ENCODE results near the gene FBN1. TPM values are rescaled to one million over a fixed set of nuclear protein-coding genes. Genes with fewer than 3 reads are reported as not detected.

FBN1 gene
- total and polyA plus RNA-seq, 7 donors: 7.7 to 40.6 (median 16.4) TPM

GRCh38 chr15:48619446-48619845 is 26.1 kb downstream of the FBN1 start:
- H3K36me3 ChIP-seq (ENCODE audit: insufficient read depth in 1 of 2, low read depth in 1 of 2): no peaks in the 10 kb centered on the region
- DNase-seq (no peak), ATAC-seq (no peak)
- H3K9me3 ChIP-seq: no peaks in the 10 kb centered on the region
- no peak overlapping the region for H3K4me3 ChIP-seq
- H3K27ac ChIP-seq: no peak overlapping the region
- intact Hi-C loops (cut with DNase I): no loop called here
- TF ChIP-seq CTCF (IDR thresholded peaks at IDR 0.05): no peak
- WGBS, 3 donors: 94 to 97% (median 97%) methylated on average over 2 of the region's 2 CpGs
- H3K4me1 ChIP-seq: no peaks in the 10 kb centered on the region
- H3K27me3 ChIP-seq (ENCODE audit: insufficient read depth in 3 of 3, low read length in 2 of 3): no peaks in the 10 kb centered on the region

DNA sequence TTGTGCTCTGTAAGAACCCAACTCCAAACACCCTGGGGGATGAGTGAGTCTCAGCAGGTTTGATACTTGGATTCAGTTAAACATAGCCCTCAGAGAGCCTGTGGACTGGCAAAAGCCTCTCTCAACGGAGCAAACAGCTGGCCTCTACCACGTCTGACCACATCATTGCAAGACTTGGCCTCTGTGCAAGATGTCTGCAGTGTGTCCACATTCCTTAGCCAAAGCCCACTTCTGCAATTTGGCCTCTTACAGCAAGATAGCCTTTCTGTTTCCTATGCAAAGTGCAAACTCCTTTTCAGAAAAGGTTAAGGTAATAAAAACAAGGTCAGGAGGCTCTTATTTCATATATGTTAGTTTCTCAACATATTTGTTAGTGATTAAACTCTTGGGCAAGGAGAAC is 27.9 kb downstream of the FBN1 start:
- Histone ChIP-seq H3K4me3 (no peak overlapping the region), H3K27ac (no peak overlapping the region), H3K4me1 (no peaks in the 10 kb centered on the region), H3K9me3 (no peaks in the 10 kb centered on the region), H3K36me3 (ENCODE audit: insufficient read depth in 1 of 2, low read depth in 1 of 2) (no peaks in the 10 kb centered on the region), H3K27me3 (ENCODE audit: insufficient read depth in 3 of 3, low read length in 2 of 3) (no peaks in the 10 kb centered on the region)
- DNase-seq: peak in 1 of 2 donors; percentile 46
- no peak for TF ChIP-seq CTCF (IDR thresholded peaks at IDR 0.05)
- intact Hi-C loops (cut with DNase I): no loop called here
- 8 to 26% (median 9%) methylated on average over 2 of the region's 2 CpGs for WGBS, 3 donors
- ATAC-seq: peak in 3 of 4 donors; percentile 66 to 74 (median 69)

GRCh38 chr15:48616216-48616615 is 29.3 kb downstream of the FBN1 start:
- Histone ChIP-seq H3K27ac (no peak overlapping the region), H3K4me3 (no peak overlapping the region), H3K9me3 (no peaks in the 10 kb centered on the region), H3K27me3 (ENCODE audit: insufficient read depth in 3 of 3, low read length in 2 of 3) (no peaks in the 10 kb centered on the region), H3K36me3 (ENCODE audit: insufficient read depth in 1 of 2, low read depth in 1 of 2) (no peaks in the 10 kb centered on the region), H3K4me1 (no peaks in the 10 kb centered on the region)
- DNase-seq (no peak), ATAC-seq (no peak)
- intact Hi-C loops (cut with DNase I): no loop called here
- WGBS, 3 donors: 73 to 79% (median 74%) methylated on average over 2 of the region's 2 CpGs
- no peak for TF ChIP-seq CTCF (IDR thresholded peaks at IDR 0.05)

DNA sequence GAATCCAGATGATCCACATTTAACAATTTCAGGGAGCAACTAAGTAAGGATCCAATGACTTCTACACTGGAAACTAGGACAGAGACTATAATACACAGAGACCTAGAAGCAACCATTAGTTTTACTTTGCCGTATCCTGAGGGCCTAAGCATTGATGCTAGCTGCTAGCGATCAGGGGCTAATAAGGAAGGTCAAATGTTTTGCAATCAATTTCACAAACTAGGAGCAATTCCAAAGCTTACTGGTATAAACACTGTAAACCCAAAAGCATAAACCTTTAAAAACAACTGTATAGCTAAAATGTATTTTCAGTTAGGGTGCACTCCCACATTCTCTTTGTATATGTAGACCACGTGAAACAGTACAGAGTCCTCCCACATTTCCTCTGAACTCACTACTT is 31.5 kb downstream of the FBN1 start:
- Histone ChIP-seq H3K9me3 (no peaks in the 10 kb centered on the region), H3K4me1 (no peaks in the 10 kb centered on the region), H3K36me3 (ENCODE audit: insufficient read depth in 1 of 2, low read depth in 1 of 2) (no peaks in the 10 kb centered on the region), H3K27ac (no peak overlapping the region), H3K27me3 (ENCODE audit: insufficient read depth in 3 of 3, low read length in 2 of 3) (no peaks in the 10 kb centered on the region), H3K4me3 (no peak overlapping the region)
- intact Hi-C loops (cut with DNase I): no loop called here
- TF ChIP-seq CTCF (IDR thresholded peaks at IDR 0.05): no peak
- no peak for DNase-seq
- 82 to 91% (median 87%) methylated on average over 3 of the region's 3 CpGs for WGBS, 3 donors
- ATAC-seq: no peak

GRCh38 chr15:48609486-48609885 is 36.0 kb downstream of the FBN1 start:
- Histone ChIP-seq H3K4me3 (no peak overlapping the region), H3K36me3 (ENCODE audit: insufficient read depth in 1 of 2, low read depth in 1 of 2) (no peaks in the 10 kb centered on the region), H3K9me3 (no peaks in the 10 kb centered on the region), H3K27ac (no peak overlapping the region), H3K4me1 (no peaks in the 10 kb centered on the region), H3K27me3 (ENCODE audit: insufficient read depth in 3 of 3, low read length in 2 of 3) (no peaks in the 10 kb centered on the region)
- intact Hi-C loops (cut with DNase I): no loop called here
- no peak for DNase-seq
- 51 to 74% (median 64%) methylated on average over 3 of the region's 3 CpGs for WGBS, 3 donors
- no peak for ATAC-seq
- no peak for TF ChIP-seq CTCF (IDR thresholded peaks at IDR 0.05)
